Testis (tissue), 5 donors: ENCODE data around the gene CC2D1A. TPM values are rescaled to one million over a fixed set of nuclear protein-coding genes. Genes with fewer than 3 reads are reported as not detected.

ENCODE experiments used
- DNase-seq: peaks from one replicate; pipeline ENCODE4 v3.0.0-alpha.2; 2019
- H3K27ac ChIP-seq, 2 donors: fragments of 200-600 bp; sonication (generic); one replicate each; pipeline ENCODE4 v1.5.1; 2019
- H3K27me3 ChIP-seq: fragments of 200-600 bp; sonication (generic); one replicate; pipeline ENCODE4 v1.5.1; 2019
- H3K36me3 ChIP-seq: fragments of 200-600 bp; sonication (generic); one replicate; pipeline ENCODE4 v1.5.1; 2017; ENCODE audit warnings: low read depth; ENCODE audit errors: missing control alignments
- H3K4me1 ChIP-seq: fragments of 200-600 bp; sonication (generic); one replicate; pipeline ENCODE4 v1.5.1; 2019
- H3K4me3 ChIP-seq, 2 donors: fragments of 200-600 bp; sonication (generic); one replicate each; pipeline ENCODE4 v1.5.1; 2017 to 2019
- H3K9me3 ChIP-seq: fragments of 200-600 bp; sonication (generic); one replicate; pipeline ENCODE4 v1.5.1; 2017
- POLR2A ChIP-seq: fragments of 450-650 bp; IDR thresholded peaks from one replicate; pipeline ENCODE4 v1.6.1; 2017; ENCODE audit warnings: antibody characterized with exemption, mild to moderate bottlenecking, moderate library complexity
- WGBS, 2 donors: methylation state at CpG; one replicate each; pipeline ENCODE4 v1.1.5; 2018; 5-methylcytosine and 5-hydroxymethylcytosine counted together
- intact Hi-C: fragments of 100-400 bp; cut with DNase I; formaldehyde crosslinking; loops from one replicate; pipeline ENCODE4 v1.15.1; 2023; ENCODE audit warnings: low total_unique reads
- long read RNA-seq, 2 donors: transcript quantifications; one replicate each; lab custom pipeline, GENCODE V29; 2026
- polyA plus RNA-seq: library from polyadenylated mRNA; stranded (reverse); fragments of 350-450 nt; fragmentation: Illumina TruSeq; extraction: RNeasy Lipid Tissue Mini Kit (QIAGEN cat#74804); gene quantifications from one replicate; pipeline ENCODE4 v1.2.3, GENCODE V29; 2014; ENCODE audit warnings: low read depth, low replicate concordance; ENCODE audit not compliant: insufficient read depth
- total RNA-seq, 2 donors: library from RNA; depleted of rRNA; stranded (reverse); fragments of >200 nt; gene quantifications; one replicate each; pipeline ENCODE4 v1.2.3, GENCODE V29; 2016
- TF ChIP-seq, protein P1 (sequence below), 3 experiments: fragments of 450-650 bp in 2 of 3; fragments of 200-600 bp in 1 of 3; sonication (generic) in 1 of 3; IDR thresholded peaks; one replicate each; pipeline ENCODE4 v1.5.1; 2016 to 2019; ENCODE audit warnings: antibody characterized with exemption in 3 of 3, mild to moderate bottlenecking in 2 of 3, moderate library complexity in 1 of 3

CC2D1A gene
- 10 to 100 TPM; 56.6 to 62.7 TPM for total RNA-seq
- polyA plus RNA-seq, result 31.0 TPM
- long read RNA-seq, donor 1, partial matches to known transcripts, result 5 of 5 reads
- long read RNA-seq, donor 1, other reads (novel, unspliced or antisense), result 0 of 5 reads
- long read RNA-seq, donor 2, result 0 reads

DNA sequence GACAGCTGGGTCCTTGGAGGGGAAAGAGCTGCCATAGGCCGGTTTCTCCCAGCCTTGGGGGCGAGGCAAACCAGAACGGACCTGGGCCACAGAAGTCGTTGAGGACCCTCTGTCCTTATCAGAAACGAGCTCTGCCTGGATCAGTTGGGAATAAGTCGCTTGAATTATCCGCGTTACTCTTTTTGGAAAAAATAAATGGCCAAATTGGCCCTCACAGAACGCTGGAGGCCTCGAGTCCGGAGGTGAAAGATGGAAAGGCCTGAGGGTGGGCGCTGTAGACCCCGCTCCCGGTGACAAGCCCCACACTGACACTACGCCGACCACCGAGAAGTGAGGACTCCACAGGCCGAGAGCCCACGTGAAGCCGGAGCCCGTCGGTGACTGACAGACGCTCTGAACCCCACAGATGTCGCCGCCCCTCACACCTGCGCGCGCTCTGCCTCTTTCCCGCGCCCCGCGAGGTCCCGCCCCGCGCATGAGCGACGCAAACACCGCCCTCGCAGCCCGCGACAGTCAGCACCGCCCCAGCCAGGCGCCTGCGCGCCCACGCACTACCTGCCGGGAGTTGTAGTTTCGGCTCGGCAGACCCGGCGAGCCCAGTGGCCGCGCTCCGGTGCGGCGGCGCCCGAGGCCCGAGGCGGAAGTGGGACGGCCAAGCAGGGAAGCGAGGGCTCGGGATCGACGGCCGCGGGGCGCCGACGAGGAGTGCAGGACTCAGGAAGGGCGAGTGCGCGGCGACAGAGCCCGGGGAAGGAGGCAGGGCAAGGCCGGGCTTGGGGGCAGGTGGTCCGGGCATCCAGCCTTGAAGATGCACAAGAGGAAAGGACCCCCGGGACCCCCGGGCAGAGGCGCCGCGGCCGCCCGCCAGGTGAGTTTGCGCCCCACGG lies at the start of gene CC2D1A, which contains the start of gene BRME1:
CC2D1A (plus strand) TSS at position 568 of the 887 bp plus-strand sequence; CDS start at position 809, 241 bp downstream.
BRME1 (minus strand) TSS at position 484 of the 887 bp plus-strand sequence. CDS start 1,225 bp downstream, outside the sequence.
- Histone ChIP-seq H3K27ac (peak within 1 kb of the TSS; percentile 40 to 70), H3K4me3 (peak within 1 kb of the TSS; percentile 90), H3K9me3 (no peaks in the 10 kb centered on the region), H3K27me3 (no peaks in the 10 kb centered on the region), H3K4me1 (peaks cover 10% of the 10 kb centered on the region), H3K36me3 (no peaks in the 10 kb centered on the region)
- DNase-seq, result peak; percentile 96
- intact Hi-C loops, result no loop called here
- peak; percentile 28 for TF ChIP-seq POLR2A
- TF ChIP-seq, protein P1, sequence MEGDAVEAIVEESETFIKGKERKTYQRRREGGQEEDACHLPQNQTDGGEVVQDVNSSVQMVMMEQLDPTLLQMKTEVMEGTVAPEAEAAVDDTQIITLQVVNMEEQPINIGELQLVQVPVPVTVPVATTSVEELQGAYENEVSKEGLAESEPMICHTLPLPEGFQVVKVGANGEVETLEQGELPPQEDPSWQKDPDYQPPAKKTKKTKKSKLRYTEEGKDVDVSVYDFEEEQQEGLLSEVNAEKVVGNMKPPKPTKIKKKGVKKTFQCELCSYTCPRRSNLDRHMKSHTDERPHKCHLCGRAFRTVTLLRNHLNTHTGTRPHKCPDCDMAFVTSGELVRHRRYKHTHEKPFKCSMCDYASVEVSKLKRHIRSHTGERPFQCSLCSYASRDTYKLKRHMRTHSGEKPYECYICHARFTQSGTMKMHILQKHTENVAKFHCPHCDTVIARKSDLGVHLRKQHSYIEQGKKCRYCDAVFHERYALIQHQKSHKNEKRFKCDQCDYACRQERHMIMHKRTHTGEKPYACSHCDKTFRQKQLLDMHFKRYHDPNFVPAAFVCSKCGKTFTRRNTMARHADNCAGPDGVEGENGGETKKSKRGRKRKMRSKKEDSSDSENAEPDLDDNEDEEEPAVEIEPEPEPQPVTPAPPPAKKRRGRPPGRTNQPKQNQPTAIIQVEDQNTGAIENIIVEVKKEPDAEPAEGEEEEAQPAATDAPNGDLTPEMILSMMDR (IDR thresholded peaks at IDR 0.05), result no peak
- WGBS, 2 donors, result 5 to 15% methylated on average over 17 to 79 of the region's 86 CpGs

DNA sequence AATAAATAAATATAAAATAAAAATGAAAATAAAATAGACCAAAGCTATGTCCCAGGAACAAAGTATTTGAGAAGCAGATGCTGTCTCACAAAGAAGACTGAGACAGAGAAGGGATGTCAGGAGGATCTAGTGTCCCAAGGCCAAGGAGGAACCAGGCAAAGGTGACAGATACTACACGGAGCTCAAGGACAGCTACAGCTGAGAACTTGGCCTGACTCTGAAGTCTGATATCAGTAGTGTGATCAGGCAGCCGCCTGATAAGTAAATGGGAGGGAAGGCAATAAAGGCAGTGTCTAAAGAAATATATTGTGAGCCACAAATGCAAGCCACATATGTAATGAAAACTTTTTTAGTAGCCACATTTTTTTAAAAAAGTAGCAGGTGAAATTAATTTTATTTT lies 49.5 kb upstream of the CC2D1A start:
- Histone ChIP-seq H3K9me3 (no peaks in the 10 kb centered on the region), H3K27me3 (no peaks in the 10 kb centered on the region)
- 43 to 52% methylated on average over 2 of the region's 2 CpGs for WGBS, 2 donors

DNA sequence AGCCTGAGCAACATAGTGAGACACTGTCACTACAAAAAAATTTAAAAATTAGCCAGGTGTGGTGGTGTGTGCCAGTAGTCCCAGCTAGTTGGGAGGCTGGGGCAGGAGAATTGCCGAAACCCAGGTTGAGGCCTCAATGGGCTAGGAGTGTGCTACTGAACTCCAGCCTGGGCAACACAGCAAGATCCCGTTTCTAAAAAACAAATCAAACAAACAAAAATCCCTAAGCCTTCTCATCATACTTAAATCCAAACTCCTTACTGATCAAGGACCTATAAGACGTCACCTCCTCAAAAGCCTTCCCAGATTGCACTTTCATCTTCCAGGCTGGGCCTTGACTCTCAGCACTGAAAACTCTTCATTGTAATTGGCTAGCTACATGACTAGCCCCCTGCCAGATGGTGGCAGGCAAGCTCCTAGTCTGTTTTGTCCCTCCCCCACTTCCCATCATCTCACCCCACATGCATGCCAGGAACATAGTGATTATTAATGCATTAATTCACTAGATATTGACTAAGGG lies 46.6 kb upstream of the CC2D1A start:
- intact Hi-C loops, result no loop called here
- TF ChIP-seq, protein P1 (IDR thresholded peaks at IDR 0.05), result no peak
- no peak for TF ChIP-seq POLR2A
- no peak for DNase-seq
- Histone ChIP-seq H3K27ac (no peak overlapping the region), H3K4me1 (peaks cover 7% of the 10 kb centered on the region), H3K9me3 (no peaks in the 10 kb centered on the region), H3K36me3 (no peaks in the 10 kb centered on the region), H3K27me3 (no peaks in the 10 kb centered on the region), H3K4me3 (no peak overlapping the region)
- 94 to 98% methylated on average over 3 of the region's 3 CpGs for WGBS, 2 donors

More for the DNA sequence above, 49.5 kb upstream of the CC2D1A start:
- TF ChIP-seq, protein P1 (IDR thresholded peaks at IDR 0.05), result no peak
- no peak for TF ChIP-seq POLR2A
- intact Hi-C loops, result no loop called here
- Histone ChIP-seq H3K4me1 (peaks cover 3% of the 10 kb centered on the region), H3K27ac (no peak overlapping the region), H3K36me3 (no peaks in the 10 kb centered on the region), H3K4me3 (no peak overlapping the region)
- DNase-seq, result no peak

DNA sequence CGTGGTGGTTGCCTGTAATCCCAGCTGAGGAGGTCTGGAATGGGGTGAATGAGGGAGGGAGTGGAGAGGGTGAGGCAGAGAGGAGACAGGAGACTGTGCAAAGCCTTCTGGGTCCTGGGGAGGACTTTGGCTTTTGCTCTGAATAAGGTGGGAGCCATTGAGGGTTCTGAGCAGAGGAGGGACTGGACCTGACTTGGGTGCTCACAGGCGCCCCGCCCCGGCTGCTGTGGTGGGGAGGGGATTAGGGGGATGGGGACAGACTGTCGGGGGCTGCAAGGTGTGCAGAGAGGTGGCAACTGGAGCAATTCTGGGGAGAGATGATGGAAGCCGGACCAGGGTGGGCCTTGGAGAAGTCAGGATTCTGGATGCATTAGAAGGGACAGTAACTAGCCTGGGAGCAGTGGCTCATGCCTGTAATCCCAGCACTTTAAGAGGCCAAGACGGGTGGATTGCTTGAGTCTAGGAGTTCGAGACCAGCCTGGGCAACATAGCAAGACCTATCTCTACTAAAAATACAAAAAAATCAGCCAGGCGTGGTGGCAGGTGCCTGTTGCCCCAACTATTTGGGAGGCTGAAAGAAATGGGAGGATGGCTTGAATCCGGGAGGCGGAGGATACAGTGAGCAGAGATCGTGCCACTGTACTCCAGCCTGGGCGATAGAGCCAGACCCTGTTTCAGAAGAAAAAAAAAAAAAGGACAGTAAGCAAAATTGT lies 45.2 kb upstream of the CC2D1A start:
- H3K4me1 ChIP-seq, result peaks cover 7% of the 10 kb centered on the region
- no peak for DNase-seq
- H3K9me3 ChIP-seq, result no peaks in the 10 kb centered on the region
- H3K27ac ChIP-seq, result peak overlapping the region in 1 of 2 donors; percentile 94
- 73 to 78% methylated on average over 13 of the region's 13 CpGs for WGBS, 2 donors
- H3K4me3 ChIP-seq, result peak overlapping the region in 1 of 2 donors; percentile 58
- H3K36me3 ChIP-seq, result no peaks in the 10 kb centered on the region
- TF ChIP-seq, protein P1 (IDR thresholded peaks at IDR 0.05), result no peak
- TF ChIP-seq POLR2A, result no peak
- no peaks in the 10 kb centered on the region for H3K27me3 ChIP-seq
- intact Hi-C loops, result loop anchor here (10.0 kb wide), 1 partner anchor 76 kb away; no protein-coding TSS in a partner anchor
